H1 (cell line): ENCODE data around the gene ANKS1B. TPM values are rescaled to one million over a fixed set of nuclear protein-coding genes. Genes with fewer than 3 reads are reported as not detected.

ENCODE experiments used
- CTCF ChIA-PET: fragments of 300-600 bp; sonication (Branson Sonifier 250); formaldehyde crosslinking; loops from one replicate; lab custom pipeline; 2021; ENCODE audit not compliant: partially characterized antibody; lab: Charles Lee
- POLR2A ChIA-PET: fragments of 300-600 bp; sonication (Branson Sonifier 250); formaldehyde crosslinking; loops from one replicate; lab custom pipeline; 2021; ENCODE audit warnings: inconsistent platforms; ENCODE audit not compliant: partially characterized antibody; lab: Charles Lee
- DNase-seq, 2 experiments: peaks; one replicate each; pipeline versions ENCODE4 v3.0.0 to v3.0.0-alpha.2; 2010 to 2022; ENCODE audit warnings: low spot score in 2 of 2, low read depth in 1 of 2, mixed read lengths in 1 of 2
- FAIRE-seq: peaks from 2 replicates; lab custom pipeline; 2011; peaks lifted over from hg19 to GRCh38; lab: Jason Lieb, UNC
- H2AFZ ChIP-seq: 2 replicates; pipeline ENCODE4 v1.8.1; 2012; ENCODE audit warnings: low read length, inconsistent platforms
- H2AK5ac ChIP-seq: 2 replicates; pipeline ENCODE4 v1.6.1; 2013; ENCODE audit warnings: low read depth, low read length
- H2BK120ac ChIP-seq: replicated peaks from 2 replicates; pipeline ENCODE3; 2013; ENCODE audit warnings: low read depth, low read length, inconsistent platforms
- H2BK12ac ChIP-seq: 2 replicates; pipeline ENCODE4 v1.6.1; 2013; ENCODE audit warnings: low read depth, low read length
- H2BK15ac ChIP-seq: 2 replicates; pipeline ENCODE4 v1.6.1; 2013; ENCODE audit warnings: low read length
- H2BK20ac ChIP-seq: 2 replicates; pipeline ENCODE4 v1.6.1; 2013; ENCODE audit warnings: low read length
- H2BK5ac ChIP-seq: 2 replicates; pipeline ENCODE4 v1.6.1; 2013; ENCODE audit warnings: low read depth, low read length
- H3K14ac ChIP-seq: 2 replicates; pipeline ENCODE4 v1.6.1; 2013; ENCODE audit warnings: inconsistent platforms; ENCODE audit not compliant: insufficient read length
- H3K18ac ChIP-seq: 2 replicates; pipeline ENCODE4 v1.6.1; 2013; ENCODE audit warnings: low read length; ENCODE audit errors: extremely low read depth
- H3K23ac ChIP-seq: 2 replicates; pipeline ENCODE4 v1.6.1; 2013; ENCODE audit warnings: inconsistent platforms; ENCODE audit not compliant: insufficient read length
- H3K23me2 ChIP-seq: 2 replicates; pipeline ENCODE4 v1.6.1; 2013; ENCODE audit warnings: low read depth, low read length
- H3K27ac ChIP-seq: 2 replicates; pipeline ENCODE4 v1.6.1; 2011; ENCODE audit warnings: low read depth, low read length, inconsistent platforms
- H3K27me3 ChIP-seq, 4 experiments: replicated peaks in 1 of 4; 1 replicate in 1 of 4; 2 replicates in 3 of 4; pipeline versions ENCODE4 v1.6.1 to v1.8.1; 2011 to 2013; ENCODE audit warnings: low read length in 3 of 4, mild to moderate bottlenecking in 3 of 4, inconsistent platforms in 2 of 4, mixed read lengths in 2 of 4, moderate library complexity in 1 of 4; ENCODE audit not compliant: control insufficient read depth in 3 of 4, insufficient read depth in 3 of 4; ENCODE audit errors: extremely low read depth in 1 of 4
- H3K36me3 ChIP-seq, 4 experiments: 2 replicates each; pipeline versions ENCODE4 v1.6.1 to v1.8.1; 2011 to 2013; ENCODE audit warnings: mild to moderate bottlenecking in 4 of 4, low read length in 3 of 4, moderate library complexity in 2 of 4, control low read depth in 1 of 4, inconsistent platforms in 1 of 4; ENCODE audit not compliant: insufficient read depth in 4 of 4, control insufficient read depth in 2 of 4
- H3K4ac ChIP-seq: replicated peaks from 2 replicates; pipeline ENCODE3; 2013; ENCODE audit warnings: low read length, low read depth, mixed read lengths, inconsistent platforms; ENCODE audit not compliant: insufficient read length
- H3K4me1 ChIP-seq, 4 experiments: replicated peaks in 1 of 4; 1 replicate in 1 of 4; 2 replicates in 3 of 4; pipeline versions ENCODE4 v1.6.1 to v1.8.1; 2011 to 2013; ENCODE audit warnings: low read length in 3 of 4, inconsistent platforms in 2 of 4, mixed read lengths in 1 of 4; ENCODE audit not compliant: insufficient read depth in 4 of 4, control insufficient read depth in 3 of 4
- H3K4me2 ChIP-seq, 2 experiments: 2 replicates each; pipeline versions ENCODE4 v1.6.1 to v1.8.1; 2011 to 2013; ENCODE audit warnings: low read depth in 2 of 2, low read length in 2 of 2, control low read depth in 1 of 2, inconsistent platforms in 1 of 2, mild to moderate bottlenecking in 1 of 2; ENCODE audit not compliant: insufficient read depth in 1 of 2
- H3K4me3 ChIP-seq, 4 experiments: fragments of 200-600, 300-600 bp in 1 of 4; sonication (generic), shearing (Covaris generic), sonication (Bioruptor Twin) in 1 of 4; 2 replicates each; pipeline versions ENCODE4 v1.5.1 to v1.8.1; 2011 to 2016; ENCODE audit warnings: low read length in 4 of 4, low read depth in 3 of 4, control low read depth in 2 of 4, inconsistent platforms in 2 of 4, mild to moderate bottlenecking in 2 of 4, mixed read lengths in 1 of 4, moderate library complexity in 1 of 4; ENCODE audit not compliant: insufficient read depth in 2 of 4; ENCODE audit errors: extremely low read depth in 1 of 4
- H3K56ac ChIP-seq: replicated peaks from 2 replicates; pipeline ENCODE3; 2013; ENCODE audit warnings: low read depth, mild to moderate bottlenecking, mixed read lengths, low read length, inconsistent platforms; ENCODE audit not compliant: insufficient read length
- H3K79me1 ChIP-seq: 2 replicates; pipeline ENCODE4 v1.6.1; 2013; ENCODE audit warnings: low read depth, low read length, control low read depth
- H3K79me2 ChIP-seq, 2 experiments: 2 replicates each; pipeline versions ENCODE4 v1.6.1 to v1.8.1; 2012 to 2013; ENCODE audit warnings: low read length in 2 of 2, mild to moderate bottlenecking in 2 of 2, inconsistent platforms in 1 of 2; ENCODE audit not compliant: insufficient read depth in 2 of 2, control insufficient read depth in 1 of 2
- H3K9ac ChIP-seq, 4 experiments: replicated peaks in 1 of 4; 1 replicate in 1 of 4; 2 replicates in 3 of 4; pipeline versions ENCODE4 v1.6.1 to v1.8.1; 2011 to 2013; ENCODE audit warnings: low read depth in 3 of 4, low read length in 3 of 4, control low read depth in 2 of 4, mild to moderate bottlenecking in 2 of 4, moderate library complexity in 2 of 4, inconsistent platforms in 1 of 4; ENCODE audit errors: extremely low read depth in 1 of 4
- H3K9me3 ChIP-seq, 2 experiments: 2 replicates each; pipeline versions ENCODE4 v1.6.1 to v1.8.1; 2012 to 2013; ENCODE audit warnings: mild to moderate bottlenecking in 2 of 2, moderate library complexity in 2 of 2, control low read depth in 1 of 2, inconsistent platforms in 1 of 2, low read depth in 1 of 2, low read length in 1 of 2, mixed read lengths in 1 of 2; ENCODE audit not compliant: insufficient read depth in 2 of 2
- H4K20me1 ChIP-seq, 2 experiments: replicated peaks in 1 of 2; 2 replicates each; pipeline versions ENCODE3 to v1.8.1; 2011 to 2013; ENCODE audit warnings: inconsistent platforms in 2 of 2, low read length in 2 of 2, mild to moderate bottlenecking in 1 of 2; ENCODE audit not compliant: insufficient read depth in 2 of 2, control insufficient read depth in 1 of 2
- H4K5ac ChIP-seq: 2 replicates; pipeline ENCODE4 v1.6.1; 2013; ENCODE audit warnings: low read length, low read depth, mixed read lengths, inconsistent platforms; ENCODE audit not compliant: insufficient read length
- H4K8ac ChIP-seq: 2 replicates; pipeline ENCODE4 v1.8.0; 2013; ENCODE audit warnings: mild to moderate bottlenecking, moderate library complexity, low read length, inconsistent platforms; ENCODE audit not compliant: insufficient read depth; ENCODE audit errors: extremely low read depth
- H4K91ac ChIP-seq: replicated peaks from 2 replicates; pipeline ENCODE3; 2013; ENCODE audit warnings: low read length, mixed read lengths, inconsistent platforms; ENCODE audit not compliant: insufficient read length
- ASH2L ChIP-seq: fragments of 200-600, 300-600 bp; sonication (generic); IDR thresholded peaks from one replicate; pipeline ENCODE4 v1.7.1; 2017; ENCODE audit warnings: low read length
- ATF3 ChIP-seq: IDR thresholded peaks from 2 replicates; pipeline ENCODE4 v1.6.1; 2011; ENCODE audit warnings: low read depth, mild to moderate bottlenecking, low read length; ENCODE audit not compliant: insufficient read depth
- CHD1 ChIP-seq: IDR thresholded peaks from 2 replicates; pipeline ENCODE4 v1.6.1; 2012; ENCODE audit warnings: low read depth, low read length, improper control_type of control experiment
- KDM1A ChIP-seq: fragments of 200-600, 300-600 bp; sonication (generic); IDR thresholded peaks from 2 replicates; pipeline ENCODE4 v1.7.1; 2016; ENCODE audit warnings: mild to moderate bottlenecking, low read length, borderline replicate concordance
- NANOG ChIP-seq: IDR thresholded peaks from 2 replicates; pipeline ENCODE4 v1.6.1; 2011; ENCODE audit warnings: low read length, low read depth, mild to moderate bottlenecking, inconsistent platforms; ENCODE audit not compliant: insufficient read depth, poor library complexity, severe bottlenecking
- PHF8 ChIP-seq: fragments of 200-600 bp; sonication (generic); conservative IDR thresholded peaks from 2 replicates; pipeline ENCODE4 v1.7.1; 2012; ENCODE audit warnings: low read depth, mild to moderate bottlenecking, inconsistent platforms, low read length, moderate library complexity
- POU5F1 ChIP-seq: IDR thresholded peaks from 2 replicates; pipeline ENCODE4 v1.6.1; 2011; ENCODE audit warnings: low read depth, mild to moderate bottlenecking, low read length, moderate library complexity
- RFX5 ChIP-seq: IDR thresholded peaks from 2 replicates; pipeline ENCODE4 v1.6.1; 2011; ENCODE audit warnings: low read depth, low read length, improper control_type of control experiment, borderline replicate concordance
- RNF2 ChIP-seq: fragments of 200-900, 300-1000 bp; sonication (generic); IDR thresholded peaks from 2 replicates; pipeline ENCODE4 v1.7.1; 2016; ENCODE audit warnings: borderline replicate concordance, low read depth, mild to moderate bottlenecking, antibody characterized with exemption, low read length; ENCODE audit not compliant: poor library complexity, severe bottlenecking; ENCODE audit errors: missing control alignments
- SP2 ChIP-seq: IDR thresholded peaks from 2 replicates; pipeline ENCODE4 v1.6.1; 2012; ENCODE audit warnings: mild to moderate bottlenecking, low read length, inconsistent platforms
- WGBS, 2 experiments: shearing (Covaris generic) in 1 of 2; methylation state at CpG; one replicate each; pipeline versions ENCODE4 v1.1.6 to v1.1.7; 2013 to 2015; ENCODE audit warnings: low lambda C conversion rate in 2 of 2, mixed read lengths in 2 of 2, inconsistent platforms in 1 of 2, low coverage in 1 of 2, missing lambda C conversion rate in 1 of 2; ENCODE audit not compliant: insufficient replicate concordance in 2 of 2, insufficient coverage in 1 of 2, insufficient read length in 1 of 2; ENCODE audit errors: extremely low coverage in 1 of 2, missing lambda C conversion rate in 1 of 2; 5-methylcytosine and 5-hydroxymethylcytosine counted together
- polyA plus RNA-seq, 7 experiments: library from polyadenylated mRNA; depleted of rRNA in 3 of 7; stranded (reverse) in 5 of 7; unstranded in 2 of 7; fragments of >200 nt in 5 of 7; fragments of 200-250 nt in 2 of 7; gene quantifications; 1 replicate in 5 of 7; 2 replicates in 1 of 7; 4 replicates in 1 of 7; pipeline versions ENCODE4 v1.2.1 to v1.2.3, GENCODE V29; 2011 to 2013; ENCODE audit warnings: missing spikeins in 2 of 7, mixed read lengths in 2 of 7
- total RNA-seq: library from RNA; stranded (reverse); fragmentation: NEBNext Ultra II Directional; extraction: Animal tissue kit (Norgen Biotek cat#: 25700); gene quantifications from 2 replicates; pipeline ENCODE4 v1.2.1, GENCODE V29; 2021
- TF ChIP-seq, protein P1 (sequence below): IDR thresholded peaks from 2 replicates; pipeline ENCODE4 v1.6.1; 2012; ENCODE audit warnings: inconsistent platforms

The ANKS1B gene
- total and polyA plus RNA-seq, 2 of the 8 experiments (the other 6 are each of a cell fraction or from before 2014, with no cell fraction given): 2.7 to 6.1 TPM

GRCh38 chr12:99367181-99367580 is 617.6 kb downstream of the ANKS1B start:
- Histone ChIP-seq H2BK20ac (no peak overlapping the region), H3K56ac (no peak overlapping the region), H4K91ac (no peak overlapping the region), H3K27me3 (no peaks in the 10 kb centered on the region), H3K4me1 (no peaks in the 10 kb centered on the region), H3K27ac (no peak overlapping the region), H4K5ac (no peak overlapping the region), H2BK5ac (no peak overlapping the region), H3K18ac (no peak overlapping the region), H3K4me3 (no peak overlapping the region), H4K8ac (no peak overlapping the region), H2BK12ac (no peak overlapping the region), H2AFZ (no peak overlapping the region), H3K23me2 (no peaks in the 10 kb centered on the region), H4K20me1 (no peaks in the 10 kb centered on the region), H3K36me3 (no peaks in the 10 kb centered on the region), H3K23ac (no peak overlapping the region), H3K14ac (no peak overlapping the region), H2BK15ac (no peak overlapping the region), H3K9me3 (no peaks in the 10 kb centered on the region), H2AK5ac (no peak overlapping the region), H2BK120ac (no peak overlapping the region), H3K4me2 (no peak overlapping the region), H3K9ac (no peak overlapping the region), H3K79me1 (no peaks in the 10 kb centered on the region), H3K79me2 (no peaks in the 10 kb centered on the region), H3K4ac (no peak overlapping the region)
- CTCF ChIA-PET: no interaction called here
- no peak for DNase-seq
- POLR2A ChIA-PET: no interaction called here
- WGBS, 2 experiments: 97% methylated on average over 3 of the region's 3 CpGs; no CpG with 5 or more reads in 1 of the 2 experiments
- no peak for FAIRE-seq
- TF ChIP-seq PHF8 (no peak), RFX5 (no peak), ASH2L (no peak), POU5F1 (no peak), RNF2 (no peak), ATF3 (no peak), NANOG (no peak), KDM1A (no peak), CHD1 (no peak), SP2 (no peak)
- TF ChIP-seq, protein P1, sequence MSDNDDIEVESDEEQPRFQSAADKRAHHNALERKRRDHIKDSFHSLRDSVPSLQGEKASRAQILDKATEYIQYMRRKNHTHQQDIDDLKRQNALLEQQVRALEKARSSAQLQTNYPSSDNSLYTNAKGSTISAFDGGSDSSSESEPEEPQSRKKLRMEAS: no peak
